Mucosa of rectum (tissue), 2 donors: ENCODE results near the gene IKBKG.
"Not testable (repeated sequence)": the region's sequence is repeated elsewhere in the genome, so short reads cannot be mapped to it uniquely, and the experiment has no call there.

Source experiments
- H3K27ac ChIP-seq, 2 donors: one replicate each; pipeline ENCODE4 v1.7.0; 2013; ENCODE audit warnings: inconsistent platforms in 2 of 2, low read depth in 2 of 2, low read length in 2 of 2
- H3K27me3 ChIP-seq, 2 donors: one replicate each; pipeline ENCODE4 v1.7.0; 2013; ENCODE audit warnings: low read length in 2 of 2; ENCODE audit not compliant: control insufficient read depth in 2 of 2, insufficient read depth in 2 of 2
- H3K36me3 ChIP-seq, 2 donors: one replicate each; pipeline ENCODE4 v1.7.0; 2013; ENCODE audit warnings: low read length in 2 of 2; ENCODE audit not compliant: control insufficient read depth in 2 of 2, insufficient read depth in 2 of 2
- H3K4me1 ChIP-seq, 2 donors: one replicate each; pipeline ENCODE4 v1.7.0; 2013; ENCODE audit warnings: low read length in 2 of 2, mild to moderate bottlenecking in 1 of 2; ENCODE audit not compliant: control insufficient read depth in 2 of 2, insufficient read depth in 2 of 2
- H3K4me3 ChIP-seq, 2 donors: one replicate each; pipeline ENCODE4 v1.7.0; 2013; ENCODE audit warnings: low read length in 2 of 2
- H3K9ac ChIP-seq, 2 donors: one replicate each; pipeline ENCODE4 v1.7.0; 2013; ENCODE audit warnings: low read length in 2 of 2, low read depth in 1 of 2, mild to moderate bottlenecking in 1 of 2
- H3K9me3 ChIP-seq, 2 donors: one replicate each; pipeline ENCODE4 v1.7.0; 2013; ENCODE audit warnings: low read length in 2 of 2; ENCODE audit not compliant: control insufficient read depth in 2 of 2
- donor health status: healthy.
- donor health status: Normal muscosa, but diverticular disease.

The IKBKG gene

DNA sequence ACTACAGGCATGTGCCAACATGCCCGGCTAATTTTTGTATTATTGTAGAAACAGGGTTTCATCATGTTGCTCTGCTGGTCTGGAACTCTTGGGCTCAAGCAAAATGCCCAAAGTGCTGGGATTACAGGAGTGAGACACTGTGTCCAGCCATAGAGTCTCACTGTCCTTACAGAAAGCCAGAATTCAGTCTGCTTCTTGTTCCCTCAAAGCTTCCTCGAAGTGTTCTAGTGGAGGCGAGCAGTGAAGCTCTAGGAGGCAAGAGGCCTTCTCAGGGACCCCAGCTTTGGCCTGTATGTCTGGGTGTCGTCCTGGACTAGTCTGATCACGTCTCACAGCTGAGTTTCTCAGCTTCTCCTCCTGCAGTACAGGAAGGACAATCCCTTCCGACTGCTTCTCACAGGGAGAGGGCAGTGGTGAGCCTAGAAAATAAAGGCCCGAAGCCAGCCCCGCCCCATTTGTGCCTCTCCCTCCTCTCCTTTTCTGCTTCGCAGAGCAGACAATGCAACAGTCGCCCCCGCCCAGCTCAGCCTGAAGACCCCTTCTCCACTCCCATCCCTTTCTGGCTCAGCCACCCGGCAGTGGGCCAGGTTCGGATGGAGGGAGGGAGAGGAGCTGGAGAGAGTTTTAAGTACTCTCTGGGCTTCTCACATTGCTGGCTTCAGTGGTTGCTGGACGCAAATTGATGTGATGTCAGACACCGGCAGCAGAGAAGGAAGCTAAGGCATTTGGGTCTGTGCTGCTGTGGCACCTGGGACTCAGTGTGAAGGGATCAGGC is 20.3 kb upstream of the IKBKG start:
- no peaks in the 10 kb centered on the region for H3K36me3 ChIP-seq
- peak overlapping the region; percentile 61 to 72 for H3K27ac ChIP-seq
- peak overlapping the region; percentile 77 to 78 for H3K9ac ChIP-seq
- H3K4me1 ChIP-seq: peaks cover 3 to 11% of the 10 kb centered on the region in 2 donors
- peak overlapping the region; percentile 63 to 65 for H3K4me3 ChIP-seq
- H3K27me3 ChIP-seq: peaks cover 0 to 3% of the 10 kb centered on the region in 2 donors
- no peaks in the 10 kb centered on the region for H3K9me3 ChIP-seq

DNA sequence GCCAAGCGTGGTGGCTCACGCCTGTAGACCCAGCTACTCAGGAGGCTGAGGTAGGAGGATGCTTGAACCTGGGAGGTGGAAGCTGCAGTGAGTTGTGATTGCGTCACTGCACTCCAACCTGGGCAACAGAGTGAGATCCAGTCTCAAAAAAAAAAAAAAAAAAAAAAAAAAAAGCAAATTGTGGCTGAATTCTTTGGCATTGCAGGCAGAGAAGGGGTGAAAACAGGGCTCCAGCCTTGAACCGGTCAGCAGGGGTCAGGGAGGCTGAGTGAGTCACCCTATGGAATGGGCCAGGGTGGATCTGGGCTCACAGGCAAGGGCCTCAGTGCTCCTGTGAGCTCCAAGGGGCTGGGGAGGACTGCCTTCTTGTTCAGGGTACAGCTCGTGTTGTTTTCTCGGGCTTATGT is 18.2 kb upstream of the IKBKG start:
- Histone ChIP-seq H3K9me3 (no peaks in the 10 kb centered on the region), H3K4me3 (no peak overlapping the region), H3K36me3 (peaks cover 0 to 18% of the 10 kb centered on the region in 2 donors), H3K4me1 (peaks cover 3 to 11% of the 10 kb centered on the region in 2 donors), H3K9ac (no peak overlapping the region), H3K27me3 (peaks cover 2 to 3% of the 10 kb centered on the region in 2 donors), H3K27ac (no peak overlapping the region)

- Histone ChIP-seq H3K27me3 (peaks cover 2 to 3% of the 10 kb centered on the region in 2 donors), H3K4me3 (no peak overlapping the region), H3K27ac (no peak overlapping the region), H3K4me1 (peaks cover 10% of the 10 kb centered on the region in 2 donors), H3K9ac (no peak overlapping the region), H3K36me3 (peaks cover 0 to 22% of the 10 kb centered on the region in 2 donors), H3K9me3 (no peaks in the 10 kb centered on the region)
These were observed 17.1 kb upstream of the IKBKG start for GRCh38 chrX:154530286-154530685.

GRCh38 chrX:154531626-154532025 is 15.8 kb upstream of the IKBKG start:
- Histone ChIP-seq H3K4me1 (peaks cover 8 to 10% of the 10 kb centered on the region in 2 donors), H3K36me3 (peaks cover 0 to 27% of the 10 kb centered on the region in 2 donors), H3K9me3 (no peaks in the 10 kb centered on the region), H3K4me3 (no peak overlapping the region), H3K27ac (no peak overlapping the region), H3K9ac (no peak overlapping the region), H3K27me3 (peaks cover 2 to 3% of the 10 kb centered on the region in 2 donors)

- H3K9me3 ChIP-seq: no peaks in the 10 kb centered on the region
- no peak overlapping the region for H3K9ac ChIP-seq
- no peak overlapping the region for H3K27ac ChIP-seq
- H3K27me3 ChIP-seq: peaks cover 2 to 3% of the 10 kb centered on the region in 2 donors
- peaks cover 0 to 7% of the 10 kb centered on the region in 2 donors for H3K4me1 ChIP-seq
- peaks cover 0 to 27% of the 10 kb centered on the region in 2 donors for H3K36me3 ChIP-seq
- H3K4me3 ChIP-seq: no peak overlapping the region
These were observed 14.7 kb upstream of the IKBKG start for GRCh38 chrX:154532690-154533089.

DNA sequence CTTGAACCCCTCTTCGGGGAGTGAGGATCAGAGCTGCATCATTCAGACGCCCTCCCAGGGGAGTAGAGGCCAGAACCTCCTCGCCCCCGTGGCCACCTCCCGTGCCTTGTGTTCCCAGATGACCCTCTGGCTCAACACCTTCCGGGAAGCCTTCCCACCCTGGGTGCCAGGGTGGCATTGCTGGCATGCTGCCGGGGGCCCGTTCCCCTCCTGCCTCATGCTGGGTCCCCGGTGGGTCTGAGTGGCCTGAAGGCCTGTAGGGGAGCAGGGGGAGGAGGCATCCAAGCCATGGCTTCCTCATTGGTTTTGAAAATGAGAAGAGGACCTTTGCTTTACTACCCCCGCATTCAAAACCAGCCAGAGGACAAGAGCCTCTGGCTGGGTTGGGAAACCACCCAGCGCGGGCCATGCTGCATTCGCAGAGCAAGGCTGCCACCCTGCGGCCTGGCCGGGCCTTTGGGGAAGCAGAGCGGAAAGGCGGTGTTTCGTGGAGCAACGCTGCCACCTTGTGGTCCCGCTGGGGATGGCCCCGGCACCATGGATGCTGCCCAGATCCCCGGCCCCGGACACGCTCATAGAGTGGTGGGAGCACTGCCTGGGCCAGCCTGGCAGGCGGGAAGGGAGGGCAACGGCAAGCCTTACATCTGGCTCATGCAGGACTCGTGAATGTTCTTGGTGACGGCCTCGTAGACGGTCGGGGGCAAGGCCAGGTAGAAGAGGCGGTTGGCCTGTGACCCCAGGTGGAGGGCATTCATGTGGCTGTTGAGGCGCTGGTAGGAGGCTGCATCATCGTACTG is 12.7 kb upstream of the IKBKG start:
- peaks cover 2 to 3% of the 10 kb centered on the region in 2 donors for H3K27me3 ChIP-seq
- no peak overlapping the region for H3K27ac ChIP-seq
- no peak overlapping the region for H3K4me3 ChIP-seq
- H3K9me3 ChIP-seq: no peaks in the 10 kb centered on the region
- H3K9ac ChIP-seq: no peak overlapping the region
- H3K4me1 ChIP-seq: peaks cover 0 to 7% of the 10 kb centered on the region in 2 donors
- peaks cover 0 to 27% of the 10 kb centered on the region in 2 donors for H3K36me3 ChIP-seq

- no peak overlapping the region for H3K9ac ChIP-seq
- H3K27ac ChIP-seq: no peak overlapping the region
- peaks cover under 1 to 2% of the 10 kb centered on the region in 2 donors for H3K27me3 ChIP-seq
- peaks cover 0 to 7% of the 10 kb centered on the region in 2 donors for H3K4me1 ChIP-seq
- H3K36me3 ChIP-seq: peaks cover 0 to 27% of the 10 kb centered on the region in 2 donors
- no peaks in the 10 kb centered on the region for H3K9me3 ChIP-seq
- no peak overlapping the region for H3K4me3 ChIP-seq
These were observed 11.5 kb upstream of the IKBKG start for GRCh38 chrX:154535892-154536291.

GRCh38 chrX:154539077-154539476 is 8.3 kb upstream of the IKBKG start:
- Histone ChIP-seq H3K36me3 (peaks cover 0 to 13% of the 10 kb centered on the region in 2 donors), H3K9me3 (no peaks in the 10 kb centered on the region), H3K27me3 (peaks cover 0 to 2% of the 10 kb centered on the region in 2 donors), H3K27ac (no peak overlapping the region), H3K9ac (no peak overlapping the region), H3K4me1 (peaks cover 3 to 7% of the 10 kb centered on the region in 2 donors), H3K4me3 (no peak overlapping the region)

GRCh38 chrX:154540365-154540764 is 7.1 kb upstream of the IKBKG start:
- H3K27ac ChIP-seq, H3K4me3 ChIP-seq, H3K36me3 ChIP-seq, H3K27me3 ChIP-seq, H3K4me1 ChIP-seq, H3K9ac ChIP-seq, H3K9me3 ChIP-seq: not testable (repeated sequence)
